Measurements from ENCODE around the gene CCDC149.

Gene CCDC149

GRCh38 chr4:24824720-24825119, 88.1 kb downstream of the CCDC149 start:
- no peaks in the 10 kb centered on the region for H3K27me3 ChIP-seq (ENCODE audit: control insufficient read depth in 1 of 2, insufficient read depth in 2 of 2, low read length in 2 of 2)
- peak overlapping the region; percentile 55 for H3K27ac ChIP-seq (ENCODE audit: low read length)

GRCh38 chr4:24820541-24820940, 92.3 kb downstream of the CCDC149 start:
- H3K9me3 ChIP-seq (ENCODE audit: control insufficient read depth in 2 of 2, low read length in 2 of 2): no peaks in the 10 kb centered on the region
- H3K36me3 ChIP-seq (ENCODE audit: control insufficient read depth in 2 of 2, insufficient read depth in 2 of 2, low read length in 2 of 2): peaks cover 27 to 28% of the 10 kb centered on the region in 2 donors
- no peak overlapping the region for H3K4me3 ChIP-seq (ENCODE audit: low read length in 2 of 2)
- no peaks in the 10 kb centered on the region for H3K27me3 ChIP-seq (ENCODE audit: control insufficient read depth in 1 of 2, insufficient read depth in 2 of 2, low read length in 2 of 2)
- no peak overlapping the region for H3K9ac ChIP-seq (ENCODE audit: low read length in 2 of 2)
- H3K4me1 ChIP-seq (ENCODE audit: control insufficient read depth, insufficient read depth, low read length): peaks cover 8% of the 10 kb centered on the region
- no peak overlapping the region for H3K27ac ChIP-seq (ENCODE audit: low read length)

More at GRCh38 chr4:24824720-24825119, 88.1 kb downstream of the CCDC149 start:
- H3K4me3 ChIP-seq (ENCODE audit: low read length in 2 of 2): peak overlapping the region; percentile 45 to 47
- H3K9me3 ChIP-seq (ENCODE audit: control insufficient read depth in 2 of 2, low read length in 2 of 2): no peaks in the 10 kb centered on the region
- peaks cover 8% of the 10 kb centered on the region for H3K4me1 ChIP-seq (ENCODE audit: control insufficient read depth, insufficient read depth, low read length)
- peak overlapping the region; percentile 33 to 47 for H3K9ac ChIP-seq (ENCODE audit: low read length in 2 of 2)
- H3K36me3 ChIP-seq (ENCODE audit: control insufficient read depth in 2 of 2, insufficient read depth in 2 of 2, low read length in 2 of 2): peaks cover 10 to 21% of the 10 kb centered on the region in 2 donors

GRCh38 chr4:24816797-24817196, 96.0 kb downstream of the CCDC149 start:
- Histone ChIP-seq H3K9me3 (ENCODE audit: control insufficient read depth in 2 of 2, low read length in 2 of 2) (peaks cover 0 to 3% of the 10 kb centered on the region in 2 donors), H3K4me3 (ENCODE audit: low read length in 2 of 2) (no peak overlapping the region), H3K4me1 (ENCODE audit: control insufficient read depth, insufficient read depth, low read length) (no peaks in the 10 kb centered on the region), H3K9ac (ENCODE audit: low read length in 2 of 2) (no peak overlapping the region), H3K27ac (ENCODE audit: low read length) (no peak overlapping the region), H3K36me3 (ENCODE audit: control insufficient read depth in 2 of 2, insufficient read depth in 2 of 2, low read length in 2 of 2) (peaks cover 28 to 33% of the 10 kb centered on the region in 2 donors), H3K27me3 (ENCODE audit: control insufficient read depth in 1 of 2, insufficient read depth in 2 of 2, low read length in 2 of 2) (no peaks in the 10 kb centered on the region)

GRCh38 chr4:24813732-24814131, 99.1 kb downstream of the CCDC149 start:
- H3K27me3 ChIP-seq (ENCODE audit: control insufficient read depth in 1 of 2, insufficient read depth in 2 of 2, low read length in 2 of 2): no peaks in the 10 kb centered on the region
- H3K27ac ChIP-seq (ENCODE audit: low read length): no peak overlapping the region
- no peak overlapping the region for H3K4me3 ChIP-seq (ENCODE audit: low read length in 2 of 2)
- peaks cover 11% of the 10 kb centered on the region for H3K4me1 ChIP-seq (ENCODE audit: control insufficient read depth, insufficient read depth, low read length)
- H3K9me3 ChIP-seq (ENCODE audit: control insufficient read depth in 2 of 2, low read length in 2 of 2): peaks cover 0 to 5% of the 10 kb centered on the region in 2 donors
- H3K36me3 ChIP-seq (ENCODE audit: control insufficient read depth in 2 of 2, insufficient read depth in 2 of 2, low read length in 2 of 2): peaks cover 16 to 21% of the 10 kb centered on the region in 2 donors
- H3K9ac ChIP-seq (ENCODE audit: low read length in 2 of 2): no peak overlapping the region

GRCh38 chr4:24810871-24811631, 101.8 kb downstream of the CCDC149 start:
- Histone ChIP-seq H3K9ac (ENCODE audit: low read length in 2 of 2) (no peak overlapping the region), H3K4me3 (ENCODE audit: low read length in 2 of 2) (no peak overlapping the region), H3K27ac (ENCODE audit: low read length) (no peak overlapping the region), H3K9me3 (ENCODE audit: control insufficient read depth in 2 of 2, low read length in 2 of 2) (peaks cover 0 to 5% of the 10 kb centered on the region in 2 donors), H3K36me3 (ENCODE audit: control insufficient read depth in 2 of 2, insufficient read depth in 2 of 2, low read length in 2 of 2) (peaks cover 3 to 13% of the 10 kb centered on the region in 2 donors), H3K27me3 (ENCODE audit: control insufficient read depth in 1 of 2, insufficient read depth in 2 of 2, low read length in 2 of 2) (no peaks in the 10 kb centered on the region), H3K4me1 (ENCODE audit: control insufficient read depth, insufficient read depth, low read length) (peaks cover 28% of the 10 kb centered on the region)

- Histone ChIP-seq H3K4me1 (ENCODE audit: control insufficient read depth, insufficient read depth, low read length) (peaks cover 37% of the 10 kb centered on the region), H3K36me3 (ENCODE audit: control insufficient read depth in 2 of 2, insufficient read depth in 2 of 2, low read length in 2 of 2) (peaks cover 3 to 13% of the 10 kb centered on the region in 2 donors), H3K9me3 (ENCODE audit: control insufficient read depth in 2 of 2, low read length in 2 of 2) (peaks cover 0 to 5% of the 10 kb centered on the region in 2 donors), H3K27ac (ENCODE audit: low read length) (peak overlapping the region; percentile 53), H3K4me3 (ENCODE audit: low read length in 2 of 2) (no peak overlapping the region), H3K27me3 (ENCODE audit: control insufficient read depth in 1 of 2, insufficient read depth in 2 of 2, low read length in 2 of 2) (no peaks in the 10 kb centered on the region), H3K9ac (ENCODE audit: low read length in 2 of 2) (no peak overlapping the region)
Observed at GRCh38 chr4:24809815-24810405, 102.9 kb downstream of the CCDC149 start.

- Histone ChIP-seq H3K4me1 (ENCODE audit: control insufficient read depth, insufficient read depth, low read length) (peaks cover 43% of the 10 kb centered on the region), H3K9ac (ENCODE audit: low read length in 2 of 2) (no peak overlapping the region), H3K4me3 (ENCODE audit: low read length in 2 of 2) (no peak overlapping the region), H3K27me3 (ENCODE audit: control insufficient read depth in 1 of 2, insufficient read depth in 2 of 2, low read length in 2 of 2) (no peaks in the 10 kb centered on the region), H3K36me3 (ENCODE audit: control insufficient read depth in 2 of 2, insufficient read depth in 2 of 2, low read length in 2 of 2) (peaks cover 3 to 10% of the 10 kb centered on the region in 2 donors), H3K9me3 (ENCODE audit: control insufficient read depth in 2 of 2, low read length in 2 of 2) (peaks cover 0 to 5% of the 10 kb centered on the region in 2 donors), H3K27ac (ENCODE audit: low read length) (peak overlapping the region; percentile 53)
Observed at GRCh38 chr4:24809376-24809775, 103.5 kb downstream of the CCDC149 start.

- Histone ChIP-seq H3K9me3 (ENCODE audit: control insufficient read depth in 2 of 2, low read length in 2 of 2) (peaks cover 0 to 5% of the 10 kb centered on the region in 2 donors), H3K4me1 (ENCODE audit: control insufficient read depth, insufficient read depth, low read length) (peaks cover 43% of the 10 kb centered on the region), H3K36me3 (ENCODE audit: control insufficient read depth in 2 of 2, insufficient read depth in 2 of 2, low read length in 2 of 2) (peaks cover 3 to 10% of the 10 kb centered on the region in 2 donors), H3K9ac (ENCODE audit: low read length in 2 of 2) (no peak overlapping the region), H3K27me3 (ENCODE audit: control insufficient read depth in 1 of 2, insufficient read depth in 2 of 2, low read length in 2 of 2) (no peaks in the 10 kb centered on the region), H3K4me3 (ENCODE audit: low read length in 2 of 2) (no peak overlapping the region), H3K27ac (ENCODE audit: low read length) (peak overlapping the region; percentile 53)
Observed at GRCh38 chr4:24808955-24809354, 103.9 kb downstream of the CCDC149 start.

- Histone ChIP-seq H3K4me3 (ENCODE audit: low read length in 2 of 2) (no peak overlapping the region), H3K27me3 (ENCODE audit: control insufficient read depth in 1 of 2, insufficient read depth in 2 of 2, low read length in 2 of 2) (no peaks in the 10 kb centered on the region), H3K9me3 (ENCODE audit: control insufficient read depth in 2 of 2, low read length in 2 of 2) (peaks cover 0 to 5% of the 10 kb centered on the region in 2 donors), H3K27ac (ENCODE audit: low read length) (peak overlapping the region; percentile 53), H3K9ac (ENCODE audit: low read length in 2 of 2) (no peak overlapping the region), H3K36me3 (ENCODE audit: control insufficient read depth in 2 of 2, insufficient read depth in 2 of 2, low read length in 2 of 2) (peaks cover 3 to 10% of the 10 kb centered on the region in 2 donors), H3K4me1 (ENCODE audit: control insufficient read depth, insufficient read depth, low read length) (peaks cover 43% of the 10 kb centered on the region)
Observed at GRCh38 chr4:24808261-24808660, 104.6 kb downstream of the CCDC149 start.

- Histone ChIP-seq H3K9ac (ENCODE audit: low read length in 2 of 2) (no peak overlapping the region), H3K36me3 (ENCODE audit: control insufficient read depth in 2 of 2, insufficient read depth in 2 of 2, low read length in 2 of 2) (peaks cover 3 to 10% of the 10 kb centered on the region in 2 donors), H3K27ac (ENCODE audit: low read length) (peak overlapping the region; percentile 53), H3K9me3 (ENCODE audit: control insufficient read depth in 2 of 2, low read length in 2 of 2) (peaks cover 0 to 5% of the 10 kb centered on the region in 2 donors), H3K4me1 (ENCODE audit: control insufficient read depth, insufficient read depth, low read length) (peaks cover 44% of the 10 kb centered on the region), H3K4me3 (ENCODE audit: low read length in 2 of 2) (no peak overlapping the region), H3K27me3 (ENCODE audit: control insufficient read depth in 1 of 2, insufficient read depth in 2 of 2, low read length in 2 of 2) (no peaks in the 10 kb centered on the region)
Observed at GRCh38 chr4:24807611-24808010, 105.2 kb downstream of the CCDC149 start.
